8988T (cell line): ENCODE data around the gene ARFRP1.
"Not testable (repeated sequence)": the region's sequence is repeated elsewhere in the genome, so short reads cannot be mapped to it uniquely, and the experiment has no call there.

Experiments
- DNase-seq: peaks from one replicate; pipeline ENCODE4 v3.0.0; 2011

ARFRP1 gene

DNA sequence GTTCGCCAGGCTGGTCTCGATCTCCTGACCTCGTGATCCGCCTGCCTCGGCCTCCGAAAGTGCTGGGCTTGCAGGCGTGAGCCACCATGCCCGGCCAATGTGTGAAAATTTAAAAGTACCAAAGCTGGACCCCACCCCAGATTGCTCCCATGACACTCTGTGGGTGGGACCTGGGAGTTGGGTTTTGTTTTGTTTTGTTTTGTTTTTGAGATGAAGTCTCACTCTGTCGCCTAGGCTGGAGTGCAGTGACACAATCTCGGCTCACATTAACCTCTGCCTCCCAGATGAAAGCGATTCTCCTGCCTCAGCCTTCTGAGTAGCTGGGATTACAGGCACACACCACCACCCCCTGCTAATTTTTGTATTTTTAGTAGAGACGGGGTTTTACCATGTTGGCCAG is 36.1 kb downstream of the ARFRP1 start:
- not testable (repeated sequence) for DNase-seq

DNA sequence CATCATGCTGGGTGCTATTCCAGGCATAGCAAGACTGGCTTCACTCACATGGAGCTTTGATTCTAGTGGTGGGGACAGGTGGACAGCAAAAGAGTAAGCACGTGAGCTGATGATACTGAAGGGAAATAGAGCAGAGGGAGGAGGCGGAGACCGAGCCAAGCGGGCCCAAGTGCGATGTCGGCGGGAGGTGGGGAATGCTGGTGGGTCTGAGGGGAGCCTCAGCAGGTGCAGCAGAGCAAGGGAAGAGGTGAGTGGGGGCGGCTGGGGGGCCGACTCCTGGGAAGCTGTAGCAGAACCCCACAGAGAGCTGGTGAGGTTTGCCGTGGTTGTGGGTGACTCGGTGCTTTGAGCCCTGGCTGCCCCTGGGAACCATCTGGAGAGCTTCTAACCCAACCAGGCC is 39.4 kb downstream of the ARFRP1 start:
- no peak for DNase-seq

DNA sequence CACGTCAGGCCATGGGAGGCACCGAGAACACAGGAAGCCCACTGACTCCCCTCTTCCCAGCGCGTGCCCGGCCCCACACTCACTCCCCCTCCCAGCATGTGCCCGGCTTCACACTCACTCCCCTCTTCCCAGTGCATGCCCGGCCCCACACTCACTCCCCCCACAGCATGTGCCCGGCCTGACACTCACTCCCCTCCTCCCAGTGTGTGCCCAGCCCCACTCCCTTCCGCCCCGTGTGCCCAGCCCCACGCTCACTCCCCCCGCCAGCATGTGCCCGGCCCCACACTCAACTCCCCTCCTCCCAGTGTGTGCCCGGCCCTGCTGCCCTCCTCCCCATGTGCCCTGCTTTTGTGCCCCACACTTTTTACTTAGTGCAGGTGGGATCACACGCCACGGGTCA is 39.9 kb downstream of the ARFRP1 start:
- DNase-seq, result no peak

DNA sequence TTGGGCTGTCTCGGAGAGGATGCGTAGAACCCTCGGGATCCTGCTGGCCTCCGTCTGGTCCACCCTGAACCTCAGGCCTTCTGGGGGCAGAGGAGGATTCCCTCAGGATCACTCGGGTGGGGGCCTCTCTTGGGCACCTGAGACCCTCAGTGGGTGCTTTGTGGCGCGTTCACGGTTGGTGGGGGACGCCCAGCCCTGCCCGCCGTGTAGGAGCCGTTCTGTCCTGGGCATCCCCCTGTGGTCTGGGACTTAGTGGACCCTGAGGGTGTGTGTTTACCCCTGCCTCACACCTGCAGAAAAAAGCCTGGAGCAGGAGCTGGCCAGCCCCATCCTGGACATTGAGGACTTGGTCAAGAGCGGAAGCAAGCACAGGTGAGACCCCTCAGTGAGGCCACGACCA is 42.1 kb downstream of the ARFRP1 start:
- no peak for DNase-seq

DNA sequence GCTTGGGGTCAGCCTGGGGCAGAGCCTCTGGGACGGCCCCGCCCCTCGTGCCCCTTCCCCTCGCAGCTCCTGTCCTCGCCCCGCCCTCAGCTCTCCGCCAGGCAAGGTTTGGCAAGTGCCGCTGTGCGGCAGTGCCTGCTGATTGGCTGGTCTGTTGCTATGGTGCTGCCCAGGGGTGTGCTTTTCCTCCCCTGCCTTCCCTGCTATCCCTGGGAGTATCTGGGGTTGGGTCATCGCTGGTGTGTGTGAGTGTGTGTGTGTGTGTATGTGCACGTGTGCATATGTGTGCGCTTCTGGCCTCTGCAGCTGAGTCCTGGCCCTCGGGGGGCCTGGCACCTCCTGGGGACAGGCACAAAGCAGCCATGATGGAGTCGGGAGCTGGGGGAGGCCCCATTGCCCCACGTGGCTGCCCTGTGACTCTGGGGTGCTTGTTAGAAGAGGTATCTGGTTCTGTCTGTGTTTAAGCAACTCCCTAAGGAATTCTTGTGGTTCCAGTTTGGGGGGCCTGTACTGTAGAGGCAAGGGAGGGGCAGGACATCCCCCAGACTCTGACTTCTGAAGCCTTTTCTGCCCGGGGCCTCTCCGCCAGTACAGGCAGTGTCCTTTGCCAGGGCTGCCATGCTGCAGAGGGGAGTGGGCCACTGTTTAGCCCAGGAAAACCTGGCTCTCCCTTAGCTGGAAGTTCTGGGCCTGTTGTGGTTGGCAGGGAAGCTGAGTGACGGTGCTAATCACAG is 42.7 kb downstream of the ARFRP1 start:
- no peak for DNase-seq

DNA sequence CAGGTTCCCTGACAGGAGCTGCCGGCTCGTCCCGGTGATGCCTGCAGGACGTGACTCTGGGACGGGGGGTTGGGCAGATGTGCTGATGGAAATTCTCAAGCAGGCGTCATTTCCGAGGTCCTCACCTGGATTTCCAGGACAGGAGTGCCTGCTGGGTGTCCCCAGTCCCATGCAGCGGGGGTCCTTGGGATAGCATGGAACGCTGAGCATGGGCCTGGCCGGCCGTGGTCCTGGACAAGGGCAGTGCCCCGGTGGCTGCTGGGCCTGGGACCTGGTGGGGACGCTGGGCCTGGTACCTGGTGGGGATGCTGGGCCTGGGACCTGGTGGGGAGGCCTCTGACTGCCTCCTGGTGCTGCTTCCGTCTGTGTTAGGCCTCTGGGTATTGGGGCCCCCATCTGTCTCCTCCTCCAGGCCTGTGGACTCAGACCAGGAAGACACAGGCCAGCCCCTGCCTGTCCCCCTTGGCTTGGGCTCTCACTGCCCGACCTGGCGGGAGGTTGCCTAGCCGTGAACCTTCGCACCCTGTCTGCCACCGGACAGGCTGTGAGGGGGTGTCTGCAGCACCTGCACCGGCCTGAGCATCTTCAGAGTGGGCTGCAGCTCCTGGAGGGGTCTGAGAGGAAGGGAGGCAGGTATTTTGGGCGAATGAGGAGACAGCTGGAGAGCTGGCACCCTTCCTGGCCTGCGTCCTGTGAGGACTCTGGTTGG is 43.5 kb downstream of the ARFRP1 start:
- no peak for DNase-seq

DNA sequence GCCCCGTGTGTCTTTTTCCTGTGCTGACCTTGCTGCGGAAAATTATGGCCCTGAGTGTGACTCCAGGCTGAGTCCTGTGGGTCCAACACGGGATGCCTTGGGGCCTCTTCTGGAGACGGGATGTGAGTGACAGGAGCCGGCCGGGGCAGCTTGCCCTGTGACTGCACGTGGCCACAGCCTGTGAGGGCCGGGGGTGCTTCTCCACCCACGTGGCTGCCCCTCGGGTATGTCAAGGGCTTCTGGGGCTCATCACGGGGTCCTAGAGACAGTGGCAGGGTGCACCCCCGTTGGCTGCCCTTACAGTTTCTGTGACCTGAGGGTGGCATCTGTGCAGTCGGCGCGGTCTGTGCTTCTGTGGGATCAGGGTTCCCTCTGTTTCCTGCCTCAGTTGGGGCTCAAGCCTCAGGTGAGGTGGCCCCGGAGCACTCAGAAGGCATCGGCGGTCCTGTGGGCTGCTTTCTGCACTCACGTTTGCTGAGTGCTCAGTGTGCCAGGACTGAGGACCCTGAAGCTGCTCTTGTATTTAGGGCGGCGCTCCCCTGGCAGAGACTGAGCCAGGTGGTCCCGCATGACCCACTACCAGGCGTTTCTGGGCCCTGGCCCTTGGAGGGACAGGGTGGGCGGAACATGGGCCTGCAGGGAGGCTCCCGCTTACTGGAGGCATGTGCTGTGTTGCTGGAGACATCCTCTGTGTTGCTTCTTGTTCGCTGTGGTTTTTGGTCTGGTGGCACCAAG is 44.3 kb downstream of the ARFRP1 start:
- DNase-seq, result no peak

DNA sequence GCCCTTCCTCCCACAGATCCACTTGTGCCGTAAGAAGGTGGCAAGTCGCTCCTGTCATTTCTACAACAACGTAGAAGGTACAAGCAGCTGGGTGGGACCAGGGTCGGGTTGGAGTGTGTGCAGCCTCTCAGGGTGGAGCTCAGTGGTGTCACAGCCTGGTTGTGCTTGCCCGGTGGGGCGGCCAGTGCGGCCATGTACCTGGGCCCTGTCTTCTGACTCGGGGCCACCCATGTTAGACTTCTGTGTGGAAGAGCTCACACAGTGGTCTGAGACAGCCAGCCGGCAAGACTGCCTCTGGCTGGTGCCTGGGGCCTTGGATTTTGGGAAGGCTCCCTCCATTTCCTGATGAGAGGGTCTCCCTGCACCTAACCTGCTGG is 45.0 kb downstream of the ARFRP1 start:
- no peak for DNase-seq

DNA sequence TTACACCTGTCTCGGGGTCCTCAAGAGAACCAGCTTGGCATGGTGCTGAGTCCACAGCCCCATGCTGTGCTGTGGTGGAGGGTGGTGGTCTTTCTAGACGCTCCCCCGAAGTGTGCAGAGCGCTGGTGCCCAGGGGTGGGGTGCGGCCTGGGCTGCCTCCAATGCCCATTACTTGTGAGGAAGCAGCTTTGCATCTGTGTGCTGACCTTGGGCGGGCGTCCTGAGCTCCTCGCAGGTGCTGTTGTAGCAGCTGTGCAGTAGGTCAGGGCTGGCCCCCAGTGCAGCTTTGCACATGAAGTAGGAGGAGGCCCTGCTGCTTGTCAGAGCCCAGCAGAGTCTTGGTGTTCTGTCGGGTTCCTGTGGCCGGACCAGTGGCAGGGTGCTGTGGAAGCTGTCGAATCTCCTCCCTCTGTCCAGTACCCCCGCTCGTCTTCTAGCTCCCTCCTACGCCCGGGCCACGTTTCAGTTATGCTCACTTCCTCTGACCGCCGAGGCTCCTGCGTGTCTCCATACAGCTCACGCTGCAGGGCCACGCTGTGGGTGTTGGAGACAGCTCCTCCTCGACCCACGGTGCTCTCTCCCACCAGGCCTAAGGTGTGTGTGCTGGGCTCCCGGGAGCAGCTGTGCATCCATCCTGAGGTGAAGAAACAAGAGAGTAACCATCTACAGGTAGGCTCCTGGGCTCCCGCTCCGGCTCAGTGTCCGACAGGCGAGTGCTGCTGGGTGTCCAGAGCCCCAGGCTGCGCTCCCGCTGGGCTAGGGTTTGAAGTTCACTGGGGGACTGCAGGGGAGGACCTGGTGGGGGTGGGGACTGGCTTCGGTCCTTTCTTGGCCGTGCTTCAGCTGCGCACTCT is 45.6 kb downstream of the ARFRP1 start:
- DNase-seq, result no peak

DNA sequence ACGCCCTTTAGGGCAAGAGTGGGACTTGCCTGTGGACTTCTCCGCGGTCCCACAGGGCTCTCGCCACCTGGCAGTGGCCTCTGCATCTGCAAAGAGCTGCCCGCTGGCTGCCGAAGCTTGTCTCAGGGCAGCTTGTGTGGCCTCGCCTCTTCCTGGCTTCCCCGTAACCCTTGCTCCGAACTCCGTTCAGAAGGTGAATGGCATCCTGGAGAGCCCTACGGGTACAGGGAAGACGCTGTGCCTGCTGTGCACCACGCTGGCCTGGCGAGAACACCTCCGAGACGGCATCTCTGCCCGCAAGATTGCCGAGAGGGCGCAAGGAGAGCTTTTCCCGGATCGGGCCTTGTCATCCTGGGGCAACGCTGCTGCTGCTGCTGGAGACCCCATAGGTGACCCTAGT is 46.7 kb downstream of the ARFRP1 start:
- no peak for DNase-seq

DNA sequence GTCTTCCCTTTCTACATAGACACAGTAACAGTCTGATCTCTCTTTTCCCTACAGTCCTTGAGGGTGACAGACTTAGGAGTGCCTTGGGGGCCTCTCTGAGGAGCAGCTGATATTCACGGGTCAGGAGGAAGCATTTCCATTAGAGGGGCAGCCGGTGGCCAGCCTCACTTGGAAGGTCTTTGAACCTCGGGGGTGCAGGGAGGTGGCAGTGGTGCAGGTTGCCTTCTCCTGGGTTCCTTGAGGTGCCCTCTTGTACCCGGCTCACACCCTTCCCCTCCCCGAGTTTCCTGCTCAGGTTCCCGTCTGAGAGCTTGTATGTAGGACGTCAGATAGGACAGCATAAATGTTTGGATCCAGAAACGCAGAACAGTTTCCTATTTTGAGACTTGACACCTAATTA is 47.2 kb downstream of the ARFRP1 start:
- DNase-seq, result no peak

DNA sequence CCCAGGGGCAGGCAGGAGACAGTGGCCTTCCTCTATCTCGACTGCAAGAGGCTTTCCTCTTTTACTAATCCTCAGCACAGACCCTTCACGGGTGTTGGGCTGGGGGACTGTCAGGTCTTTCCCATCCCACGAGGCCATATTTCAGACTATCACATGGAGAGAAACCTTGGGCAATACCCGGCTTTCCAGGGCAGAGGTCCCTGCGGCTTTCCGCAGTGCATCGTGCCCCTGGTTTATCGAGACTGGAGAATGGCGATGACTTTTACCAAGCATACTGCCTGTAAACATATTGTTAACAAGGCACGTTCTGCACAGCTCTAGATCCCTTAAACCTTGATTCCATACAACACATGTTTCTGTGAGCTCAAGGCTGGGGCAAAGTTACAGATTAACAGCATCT is 47.6 kb downstream of the ARFRP1 start:
- DNase-seq, result not testable (repeated sequence)

DNA sequence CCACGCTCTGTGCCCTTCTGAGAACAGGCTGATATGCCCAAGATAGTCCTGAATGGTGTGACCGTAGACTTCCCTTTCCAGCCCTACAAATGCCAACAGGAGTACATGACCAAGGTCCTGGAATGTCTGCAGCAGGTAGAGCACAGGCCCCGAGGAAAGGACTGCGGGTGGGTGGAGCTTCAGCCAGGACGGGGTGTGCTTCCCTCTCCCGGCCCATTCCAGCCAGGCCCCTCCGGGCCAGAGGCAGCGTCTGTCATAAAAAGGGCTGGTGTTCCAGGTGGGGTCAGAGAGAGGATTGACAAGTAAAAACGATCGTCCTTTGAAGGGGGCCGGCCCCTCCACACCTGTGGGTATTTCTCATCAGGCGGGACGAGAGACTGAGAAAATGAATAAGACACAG is 48.4 kb downstream of the ARFRP1 start:
- DNase-seq, result no peak

DNA sequence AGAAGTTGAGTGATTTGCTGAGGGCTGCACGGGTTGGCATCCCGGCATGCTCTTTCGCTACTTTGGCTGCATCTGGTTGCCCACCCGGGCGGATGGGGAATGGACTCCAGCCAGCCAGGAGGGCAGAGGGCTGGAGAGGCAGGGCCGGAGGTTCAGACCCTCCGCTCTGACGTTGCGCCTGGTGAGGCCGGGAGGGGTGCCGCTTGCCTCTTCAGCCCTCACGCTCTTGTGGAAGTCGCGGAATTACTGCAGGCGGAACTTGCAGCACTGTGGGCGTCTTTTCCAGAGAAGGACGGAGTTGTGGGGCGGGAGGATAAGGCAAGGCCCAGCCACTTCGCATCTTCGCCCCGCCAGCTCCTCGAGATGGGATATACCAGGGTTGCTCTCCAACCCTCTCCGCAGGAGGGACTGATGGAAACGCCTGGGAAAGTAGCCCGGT is 49.0 kb downstream of the ARFRP1 start:
- DNase-seq, result no peak

DNA sequence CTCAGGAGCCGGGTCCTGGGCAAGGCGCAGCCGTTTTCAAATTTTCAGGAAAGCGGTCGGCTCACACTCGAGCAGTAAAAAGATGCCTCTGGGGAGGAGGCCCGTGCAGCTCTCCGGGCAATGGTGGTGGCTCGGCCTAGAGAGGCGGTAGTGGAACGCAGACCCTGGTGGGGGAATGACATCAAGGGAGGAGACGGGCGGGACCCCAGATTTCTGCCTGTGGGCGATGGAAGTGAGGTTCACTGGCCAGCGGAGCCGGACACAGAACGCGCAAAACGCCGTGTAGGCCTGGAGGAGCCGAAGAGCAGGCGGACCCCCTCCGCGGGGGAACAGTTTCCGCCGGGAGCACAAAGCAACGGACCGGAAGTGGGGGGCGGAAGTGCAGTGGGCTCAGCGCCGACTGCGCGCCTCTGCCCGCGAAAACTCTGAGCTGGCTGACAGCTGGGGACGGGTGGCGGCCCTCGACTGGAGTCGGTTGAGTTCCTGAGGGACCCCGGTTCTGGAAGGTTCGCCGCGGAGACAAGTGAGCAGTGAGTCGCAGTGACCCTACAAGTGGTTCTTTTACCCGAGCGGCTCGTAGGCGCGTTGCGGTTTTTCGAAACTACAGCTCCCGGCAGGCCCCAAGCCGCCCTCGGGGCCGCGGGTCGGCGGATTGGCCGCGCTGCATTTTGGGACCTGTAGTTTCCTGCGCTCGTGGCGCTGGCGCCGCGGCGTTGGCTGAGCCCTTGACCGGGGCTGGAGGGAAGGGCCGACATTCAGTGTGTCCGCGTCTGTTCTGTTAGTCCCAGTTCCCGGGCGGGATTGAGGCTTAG is 49.6 kb downstream of the ARFRP1 start, which contains the start of gene RTEL1:
Gene RTEL1 (plus strand): TSS at position 376 of the 812 bp plus-strand sequence. CDS start 1,091 bp downstream, outside the sequence.
- DNase-seq, result peak; percentile 100

DNA sequence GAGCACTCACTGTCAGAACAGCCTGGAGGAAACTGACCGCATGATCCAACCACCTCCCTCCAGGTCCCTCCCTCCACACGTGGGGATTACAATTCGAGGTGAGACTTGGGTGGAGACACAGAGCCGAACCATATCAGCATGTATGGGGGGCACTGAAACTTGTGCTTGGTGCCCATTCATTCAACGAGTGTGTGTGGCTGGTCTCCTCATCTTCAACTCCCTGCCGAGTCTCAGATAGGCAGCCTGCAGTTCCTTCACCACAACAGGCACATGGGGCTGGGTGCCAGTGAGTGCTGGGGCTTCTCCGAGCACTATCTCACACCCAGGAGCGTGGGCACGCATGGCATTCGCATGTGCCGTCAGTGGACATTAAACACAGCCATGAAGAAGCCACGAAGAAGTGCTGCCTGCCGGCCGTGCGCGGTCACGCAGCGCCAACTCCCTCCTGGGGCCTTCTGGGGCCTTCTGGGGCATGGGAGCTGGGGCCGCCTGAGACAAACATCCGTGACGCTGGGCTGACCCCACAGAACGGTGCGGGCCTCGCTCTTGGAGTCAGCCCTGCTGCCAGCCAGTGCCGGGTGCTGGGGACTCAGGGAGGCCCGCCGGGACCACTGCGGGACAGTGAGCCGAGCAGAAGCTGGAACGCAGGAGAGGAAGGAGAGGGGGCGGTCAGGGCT is 50.4 kb downstream of the ARFRP1 start:
- no peak for DNase-seq

DNA sequence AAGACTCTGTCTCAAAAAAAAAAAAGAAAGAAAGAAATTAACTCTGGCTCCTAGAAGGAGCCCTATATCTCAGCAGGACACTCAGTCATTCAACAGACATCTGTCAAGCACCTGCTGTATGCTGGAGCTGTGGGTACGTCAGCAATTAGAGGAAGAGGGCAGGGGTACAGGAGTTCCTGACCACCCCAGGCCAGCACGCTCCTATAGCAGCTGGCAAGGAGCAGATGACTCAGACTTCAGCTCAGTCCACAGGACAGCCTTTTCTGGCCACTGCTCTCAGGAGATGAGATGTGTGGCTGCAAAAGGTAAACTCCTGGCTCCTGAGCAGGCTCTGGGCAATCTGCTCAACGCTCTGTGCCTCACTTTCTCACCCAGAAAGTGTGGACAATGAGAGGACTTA is 51.3 kb downstream of the ARFRP1 start:
- no peak for DNase-seq

DNA sequence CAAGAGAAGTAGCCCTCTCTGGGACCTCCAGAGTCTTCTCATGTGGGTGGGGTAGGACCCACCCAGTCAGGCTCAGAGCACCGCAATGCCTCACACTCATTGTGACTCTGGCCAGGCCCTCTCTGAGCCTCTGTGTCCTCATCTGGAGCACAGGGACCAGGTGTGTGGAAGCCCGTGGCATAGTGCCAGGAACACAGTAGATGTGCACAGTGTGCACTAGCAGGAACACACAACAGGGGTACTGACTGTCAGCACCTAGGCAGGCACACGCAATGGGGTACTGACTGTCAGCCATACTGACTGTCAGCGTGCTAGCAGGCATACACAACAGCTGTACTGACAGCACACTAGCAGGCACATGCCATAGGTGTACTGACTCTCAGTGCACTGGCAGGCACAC is 52.5 kb downstream of the ARFRP1 start:
- DNase-seq, result no peak

DNA sequence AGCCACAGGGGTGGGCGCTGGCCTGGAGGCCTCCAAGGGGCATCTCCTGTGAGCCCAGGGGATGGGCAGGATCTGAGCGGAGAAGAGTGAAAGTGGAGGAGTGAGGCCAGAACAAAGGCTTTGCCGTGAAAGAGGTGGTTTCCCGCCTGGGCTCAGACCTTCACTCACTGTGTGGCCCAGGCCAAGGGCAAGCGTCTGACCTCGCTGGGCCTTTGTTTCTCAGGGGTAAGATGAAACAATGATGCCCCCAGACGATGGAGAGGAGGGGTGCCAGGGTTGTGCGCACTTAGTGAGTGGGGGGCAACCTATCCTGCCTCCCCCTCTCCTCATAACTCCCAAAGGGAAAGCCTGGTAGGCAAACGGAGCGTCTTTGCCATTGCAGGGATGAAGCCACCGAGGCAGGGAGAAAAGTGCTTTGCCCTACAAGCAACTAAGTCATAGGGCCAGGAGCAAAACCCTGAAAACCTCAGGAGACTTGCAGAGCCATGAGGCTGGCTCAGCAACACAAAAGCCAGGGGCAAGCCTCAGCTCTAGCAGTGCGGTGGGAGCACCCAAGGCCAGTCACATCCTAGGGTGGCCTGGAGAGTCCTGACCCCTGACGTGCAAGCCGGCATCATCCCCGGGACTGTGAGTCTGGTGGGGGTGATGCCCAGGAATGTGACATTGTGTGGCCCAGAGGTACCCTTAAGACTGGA is 53.7 kb downstream of the ARFRP1 start:
- peak; percentile 30 for DNase-seq
